Suprapubic skin (tissue), 2 donors: ENCODE results near the gene ANOS1.

Source experiments
- EP300 ChIP-seq: sonication (generic); formaldehyde crosslinking; IDR thresholded peaks from one replicate; pipeline ENCODE4 v1.6.1; 2017; ENCODE audit warnings: antibody characterized with exemption
- POLR2A ChIP-seq, 2 donors: fragments of 450-650 bp; IDR thresholded peaks; one replicate each; pipeline ENCODE4 v1.6.1; 2017; ENCODE audit warnings: antibody characterized with exemption in 2 of 2, mild to moderate bottlenecking in 2 of 2, moderate library complexity in 2 of 2

GRCh38 chrX:8629871-8630270 is 102.1 kb downstream of the ANOS1 start:
- TF ChIP-seq POLR2A (IDR thresholded peaks at IDR 0.05), result no peak
- TF ChIP-seq EP300, result no peak
